Activated CD8-positive, alpha-beta memory T cell treated with anti-CD3 and anti-CD28 coated beads, Interleukin-2, amount 50 U/mL, for 24 hours (primary cell): ENCODE results near the gene SLC10A2.

Experiments
- DNase-seq: peaks from one replicate; pipeline ENCODE4 v3.0.0-alpha.2; 2020; ENCODE audit errors: extremely low read depth

The SLC10A2 gene

GRCh38 chr13:103055166-103055565 is 11.1 kb downstream of the SLC10A2 start:
- DNase-seq = no peak

GRCh38 chr13:103046676-103047075 is 19.5 kb downstream of the SLC10A2 start:
- no peak for DNase-seq

GRCh38 chr13:103044056-103044455 is 22.2 kb downstream of the SLC10A2 start:
- no peak for DNase-seq

- no peak for DNase-seq
Observed at GRCh38 chr13:103040006-103040405, 26.2 kb downstream of the SLC10A2 start.

GRCh38 chr13:103039183-103039582 is 27.0 kb downstream of the SLC10A2 start:
- no peak for DNase-seq

GRCh38 chr13:103036268-103036667 is 29.9 kb downstream of the SLC10A2 start:
- DNase-seq = no peak

- no peak for DNase-seq
Observed at GRCh38 chr13:103033999-103034398, 32.2 kb downstream of the SLC10A2 start.

- no peak for DNase-seq
Observed at GRCh38 chr13:103031332-103031873, 34.8 kb downstream of the SLC10A2 start.

GRCh38 chr13:103030776-103031175 is 35.4 kb downstream of the SLC10A2 start:
- no peak for DNase-seq

- no peak for DNase-seq
Observed at GRCh38 chr13:103029798-103030197, 36.4 kb downstream of the SLC10A2 start.

GRCh38 chr13:103022336-103022735 is 43.9 kb downstream of the SLC10A2 start:
- no peak for DNase-seq

- no peak for DNase-seq
Observed at GRCh38 chr13:103018556-103018955, 47.7 kb downstream of the SLC10A2 start.

GRCh38 chr13:103012646-103013045 is 53.6 kb downstream of the SLC10A2 start:
- no peak for DNase-seq

- no peak for DNase-seq
Observed at GRCh38 chr13:103009051-103009840, 57.0 kb downstream of the SLC10A2 start.

- no peak for DNase-seq
Observed at GRCh38 chr13:103007427-103007762, 58.8 kb downstream of the SLC10A2 start.

GRCh38 chr13:103006641-103007426 is 59.4 kb downstream of the SLC10A2 start:
- DNase-seq = no peak

GRCh38 chr13:103004661-103005345 is 61.4 kb downstream of the SLC10A2 start:
- DNase-seq = no peak

- no peak for DNase-seq
Observed at GRCh38 chr13:103003631-103004030, 62.6 kb downstream of the SLC10A2 start.

- DNase-seq = no peak
Observed at GRCh38 chr13:103002279-103002678, 63.9 kb downstream of the SLC10A2 start.

- no peak for DNase-seq
Observed at GRCh38 chr13:103000157-103000556, 66.1 kb downstream of the SLC10A2 start.

GRCh38 chr13:102999499-102999898 is 66.7 kb downstream of the SLC10A2 start:
- no peak for DNase-seq
